ENCODE results near the gene BAD. TPM values are rescaled to one million over a fixed set of nuclear protein-coding genes. Genes with fewer than 3 reads are reported as not detected.

The BAD gene
- total and polyA plus RNA-seq, 11 donors = 41.5 to 123 (median 58.5) TPM

GRCh38 chr11:64256300-64256699 lies 28.2 kb downstream of the BAD start:
- Histone ChIP-seq H3K4me1 (peaks cover 0 to 30% (median 19%) of the 10 kb centered on the region in 12 donors), H3K4me3 (no peak overlapping the region), H3K9me3 (no peaks in the 10 kb centered on the region), H3K27me3 (no peaks in the 10 kb centered on the region), H3K36me3 (peaks cover 0 to 70% (median 53%) of the 10 kb centered on the region in 9 donors), H3K27ac (no peak overlapping the region)
- 86 to 89% (median 86%) methylated on average over 14 to 15 of the region's 15 CpGs for WGBS, 4 donors
- intact Hi-C loops (cut with DNase I) = loop anchor here in 2 of 10 donors (5.0 to 10.0 kb wide), 2 partner anchors 41 to 49 kb away; partner anchors contain the start of genes CATSPERZ (in 1 of the 2) and ESRRA (in 1 of the 2)
- ATAC-seq = no peak
- no peak for DNase-seq
- no peak for TF ChIP-seq POLR2A (IDR thresholded peaks at IDR 0.05)
- no peak for TF ChIP-seq CTCF (IDR thresholded peaks at IDR 0.05)

GRCh38 chr11:64255135-64256128 lies 29.0 kb downstream of the BAD start:
- H3K36me3 ChIP-seq = peaks cover 0 to 62% (median 50%) of the 10 kb centered on the region in 9 donors
- ATAC-seq (no peak), DNase-seq (no peak)
- TF ChIP-seq CTCF (IDR thresholded peaks at IDR 0.05) (no peak), POLR2A (IDR thresholded peaks at IDR 0.05) (no peak)
- H3K4me3 ChIP-seq = no peak overlapping the region
- H3K4me1 ChIP-seq = peaks cover 5 to 38% (median 25%) of the 10 kb centered on the region in 12 donors
- 90 to 94% (median 91%) methylated on average over 32 to 35 of the region's 35 CpGs for WGBS, 4 donors
- intact Hi-C loops (cut with DNase I) = loop anchor here in 2 of 10 donors (5.0 to 10.0 kb wide), 2 partner anchors 42 to 49 kb away; partner anchors contain the start of genes CATSPERZ (in 1 of the 2) and ESRRA (in 1 of the 2)
- H3K27ac ChIP-seq = no peak overlapping the region
- H3K9me3 ChIP-seq = no peaks in the 10 kb centered on the region
- no peaks in the 10 kb centered on the region for H3K27me3 ChIP-seq

GRCh38 chr11:64254326-64254725 lies 30.1 kb downstream of the BAD start:
- WGBS, 4 donors = 87 to 100% (median 93%) methylated on average over 4 to 7 of the region's 7 CpGs
- no peak for DNase-seq
- Histone ChIP-seq H3K27me3 (no peaks in the 10 kb centered on the region), H3K27ac (no peak overlapping the region), H3K4me1 (peaks cover 5 to 41% (median 25%) of the 10 kb centered on the region in 12 donors), H3K4me3 (no peak overlapping the region), H3K9me3 (no peaks in the 10 kb centered on the region), H3K36me3 (peaks cover 0 to 51% (median 41%) of the 10 kb centered on the region in 9 donors)
- intact Hi-C loops (cut with DNase I) = loop anchor here in 2 of 10 donors (5.0 to 10.0 kb wide), 2 partner anchors 48 to 50 kb away; partner anchors contain the start of genes CATSPERZ (in 2 of the 2) and ESRRA (in 1 of the 2)
- TF ChIP-seq POLR2A (IDR thresholded peaks at IDR 0.05) (no peak), CTCF (IDR thresholded peaks at IDR 0.05) (no peak)
- no peak for ATAC-seq

GRCh38 chr11:64253481-64253880 lies 31.0 kb downstream of the BAD start:
- DNase-seq (no peak), ATAC-seq (peak in 1 of 4 donors; percentile 26)
- TF ChIP-seq POLR2A (IDR thresholded peaks at IDR 0.05) (no peak), CTCF (IDR thresholded peaks at IDR 0.05) (no peak)
- Histone ChIP-seq H3K4me1 (peaks cover 5 to 41% (median 25%) of the 10 kb centered on the region in 12 donors), H3K4me3 (no peak overlapping the region), H3K27ac (peak overlapping the region in 2 of 12 donors; percentile 9 to 19), H3K9me3 (no peaks in the 10 kb centered on the region), H3K27me3 (no peaks in the 10 kb centered on the region), H3K36me3 (peaks cover 0 to 42% (median 32%) of the 10 kb centered on the region in 9 donors)
- 49 to 57% (median 55%) methylated on average over 4 to 5 of the region's 5 CpGs for WGBS, 4 donors
- intact Hi-C loops (cut with DNase I) = loop anchor here in 2 of 10 donors (5.0 to 10.0 kb wide), 2 partner anchors 49 to 51 kb away; partner anchors contain the start of genes CATSPERZ (in 2 of the 2) and ESRRA (in 1 of the 2)

Data from heart left ventricle (tissue), 16 donors.